Mesendoderm (in vitro differentiated cells): ENCODE measurements around the gene TTC14. TPM values are rescaled to one million over a fixed set of nuclear protein-coding genes. Genes with fewer than 3 reads are reported as not detected.

Source experiments
- DNase-seq: peaks from one replicate; pipeline ENCODE4 v3.0.0; 2013
- H2AK5ac ChIP-seq: 2 replicates; pipeline ENCODE4 v1.6.1; 2013; ENCODE audit warnings: low read length, inconsistent platforms
- H2BK120ac ChIP-seq: 2 replicates; pipeline ENCODE4 v1.6.1; 2013; ENCODE audit warnings: low read depth, mild to moderate bottlenecking, low read length, moderate library complexity, mixed read lengths
- H2BK15ac ChIP-seq: replicated peaks from 2 replicates; pipeline ENCODE4 v1.6.1; 2013; ENCODE audit warnings: low read depth, mild to moderate bottlenecking, moderate library complexity
- H2BK5ac ChIP-seq: 2 replicates; pipeline ENCODE4 v1.6.1; 2013; ENCODE audit warnings: low read length, inconsistent platforms
- H3K18ac ChIP-seq: 2 replicates; pipeline ENCODE4 v1.6.1; 2013; ENCODE audit warnings: mild to moderate bottlenecking, low read length, mixed read lengths
- H3K23ac ChIP-seq: one replicate; pipeline ENCODE4 v1.6.1; 2013; ENCODE audit warnings: low read length
- H3K27ac ChIP-seq: 2 replicates; pipeline ENCODE4 v1.5.1; 2013; ENCODE audit warnings: low read depth, mild to moderate bottlenecking, inconsistent platforms, low read length, moderate library complexity
- H3K27me3 ChIP-seq: 2 replicates; pipeline ENCODE4 v1.6.1; 2013; ENCODE audit warnings: low read length, control low read depth, mild to moderate bottlenecking, inconsistent platforms; ENCODE audit not compliant: insufficient read depth, poor library complexity
- H3K36me3 ChIP-seq: 2 replicates; pipeline ENCODE4 v1.6.1; 2013; ENCODE audit warnings: low read length, inconsistent platforms; ENCODE audit not compliant: control insufficient read depth, insufficient read depth
- H3K4ac ChIP-seq: one replicate; pipeline ENCODE4 v1.6.1; 2013; ENCODE audit warnings: low read depth, mild to moderate bottlenecking, low read length, moderate library complexity
- H3K4me1 ChIP-seq: 2 replicates; pipeline ENCODE4 v1.6.1; 2013; ENCODE audit warnings: low read depth, low read length, inconsistent platforms; ENCODE audit not compliant: control insufficient read depth
- H3K4me2 ChIP-seq: 2 replicates; pipeline ENCODE4 v1.6.1; 2013; ENCODE audit warnings: low read length
- H3K4me3 ChIP-seq: 2 replicates; pipeline ENCODE4 v1.5.1; 2013; ENCODE audit warnings: mild to moderate bottlenecking, low read length
- H3K56ac ChIP-seq: one replicate; pipeline ENCODE4 v1.6.1; 2013; ENCODE audit warnings: low read length
- H3K79me1 ChIP-seq: 2 replicates; pipeline ENCODE4 v1.6.1; 2013; ENCODE audit warnings: low read length, inconsistent platforms
- H3K79me2 ChIP-seq: 2 replicates; pipeline ENCODE4 v1.6.1; 2013; ENCODE audit warnings: mild to moderate bottlenecking, low read length; ENCODE audit not compliant: control insufficient read depth, insufficient read depth
- H3K9ac ChIP-seq: 2 replicates; pipeline ENCODE4 v1.6.1; 2013; ENCODE audit warnings: low read length, inconsistent platforms
- H4K5ac ChIP-seq: one replicate; pipeline ENCODE4 v1.6.1; 2013; ENCODE audit warnings: low read length
- H4K8ac ChIP-seq: one replicate; pipeline ENCODE4 v1.6.1; 2013; ENCODE audit warnings: low read depth, mild to moderate bottlenecking, control low read depth, low read length, moderate library complexity
- WGBS: extraction: QIAGEN DNeasy Blood & Tissue Kit; methylation state at CpG from one replicate; pipeline ENCODE4 v1.1.7; 2013; ENCODE audit warnings: low lambda C conversion rate, missing lambda C conversion rate; ENCODE audit not compliant: insufficient coverage; ENCODE audit errors: extremely low coverage; 5-methylcytosine and 5-hydroxymethylcytosine counted together
- small RNA-seq: library from polyadenylated mRNA; stranded (forward); fragments of <200 nt; extraction: miRNeasy Mini kit (QIAGEN cat#:217004); gene quantifications from one replicate; pipeline ENCODE3, GENCODE V24; 2013; ENCODE audit not compliant: insufficient read depth

TTC14 gene

DNA sequence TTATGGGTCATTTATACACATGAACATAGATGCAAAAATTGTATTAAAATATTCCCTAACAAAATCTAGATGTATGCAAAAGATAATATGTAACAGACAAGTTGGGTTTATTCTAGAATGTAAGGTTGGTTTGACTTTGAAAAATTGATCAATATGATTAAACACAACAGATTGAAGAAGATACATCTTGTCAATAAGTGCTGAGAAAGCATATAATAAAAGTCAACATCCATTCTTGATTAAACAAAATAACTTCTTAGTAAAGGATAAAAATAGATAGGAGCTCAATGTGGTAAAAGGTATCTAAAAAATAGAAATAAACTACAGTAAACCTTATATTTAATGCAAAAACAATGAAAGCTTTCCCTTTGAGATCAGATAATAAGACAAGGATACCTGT, 39.0 kb downstream of the TTC14 start:
- H3K18ac ChIP-seq: no peak overlapping the region
- H3K79me1 ChIP-seq: no peaks in the 10 kb centered on the region
- H2AK5ac ChIP-seq: no peak overlapping the region
- no peak overlapping the region for H3K23ac ChIP-seq
- H3K4me2 ChIP-seq: no peak overlapping the region
- no peak overlapping the region for H3K4ac ChIP-seq
- no peak overlapping the region for H3K27ac ChIP-seq
- H2BK5ac ChIP-seq: no peak overlapping the region
- no peaks in the 10 kb centered on the region for H3K36me3 ChIP-seq
- H4K5ac ChIP-seq: no peak overlapping the region
- H3K4me1 ChIP-seq: no peaks in the 10 kb centered on the region
- no peak overlapping the region for H2BK15ac ChIP-seq
- DNase-seq: no peak
- no peak overlapping the region for H3K56ac ChIP-seq
- H3K79me2 ChIP-seq: no peaks in the 10 kb centered on the region
- H3K9ac ChIP-seq: no peak overlapping the region
- no peak overlapping the region for H2BK120ac ChIP-seq
- no peak overlapping the region for H3K4me3 ChIP-seq
- no peaks in the 10 kb centered on the region for H3K27me3 ChIP-seq
- no peak overlapping the region for H4K8ac ChIP-seq

DNA sequence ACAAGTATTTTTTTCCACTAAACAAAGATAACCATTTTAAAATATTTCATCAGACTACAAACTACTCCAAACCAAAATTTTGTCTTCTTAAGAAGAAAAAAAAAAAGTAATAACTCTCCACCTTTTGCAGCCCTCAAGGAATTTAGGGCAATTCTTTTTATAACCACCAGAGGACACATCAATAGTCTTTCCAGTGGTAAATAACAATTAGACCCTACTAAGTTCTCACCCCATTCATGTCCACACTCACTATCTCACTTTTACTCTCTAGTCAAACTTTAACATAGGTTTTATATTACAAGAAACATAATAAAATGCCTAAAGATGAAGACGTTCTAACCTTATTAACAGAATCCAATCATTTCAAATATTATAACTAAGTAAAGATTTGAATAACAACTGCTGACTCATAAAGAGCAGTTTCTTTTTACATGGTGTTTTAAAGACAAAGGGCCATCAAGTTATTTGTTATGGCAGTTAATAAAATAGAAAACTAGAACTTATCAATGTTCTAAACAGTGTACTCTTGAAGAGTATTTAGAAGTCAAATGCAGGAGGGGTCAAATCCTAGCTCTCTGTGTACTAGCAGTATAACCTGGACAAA, 44.3 kb downstream of the TTC14 start:
- no peak overlapping the region for H2BK5ac ChIP-seq
- no peak overlapping the region for H2AK5ac ChIP-seq
- WGBS: no CpG with 5 or more reads among the region's 1 CpG
- no peaks in the 10 kb centered on the region for H3K79me2 ChIP-seq
- H2BK15ac ChIP-seq: no peak overlapping the region
- H3K36me3 ChIP-seq: no peaks in the 10 kb centered on the region
- H4K5ac ChIP-seq: no peak overlapping the region
- H4K8ac ChIP-seq: no peak overlapping the region
- DNase-seq: peak; percentile 25
- no peaks in the 10 kb centered on the region for H3K27me3 ChIP-seq
- no peak overlapping the region for H3K27ac ChIP-seq
- no peak overlapping the region for H3K18ac ChIP-seq
- no peak overlapping the region for H2BK120ac ChIP-seq
- H3K4ac ChIP-seq: no peak overlapping the region
- no peak overlapping the region for H3K56ac ChIP-seq
- no peaks in the 10 kb centered on the region for H3K4me1 ChIP-seq
- no peak overlapping the region for H3K9ac ChIP-seq
- no peak overlapping the region for H3K23ac ChIP-seq
- H3K79me1 ChIP-seq: no peaks in the 10 kb centered on the region
- H3K4me3 ChIP-seq: no peak overlapping the region
- H3K4me2 ChIP-seq: no peak overlapping the region

GRCh38 chr3:180656406-180656805, 54.4 kb downstream of the TTC14 start:
- Histone ChIP-seq H4K5ac (no peak overlapping the region), H2AK5ac (no peak overlapping the region), H3K27me3 (no peaks in the 10 kb centered on the region), H3K79me1 (no peaks in the 10 kb centered on the region), H3K56ac (no peak overlapping the region), H3K27ac (no peak overlapping the region), H3K4me1 (no peaks in the 10 kb centered on the region), H3K4me2 (no peak overlapping the region), H3K23ac (no peak overlapping the region), H2BK15ac (no peak overlapping the region), H3K4ac (no peak overlapping the region), H3K79me2 (no peaks in the 10 kb centered on the region), H3K4me3 (no peak overlapping the region), H3K18ac (no peak overlapping the region), H2BK120ac (no peak overlapping the region), H3K36me3 (no peaks in the 10 kb centered on the region), H4K8ac (no peak overlapping the region), H3K9ac (no peak overlapping the region), H2BK5ac (no peak overlapping the region)
- no CpG with 5 or more reads among the region's 4 CpGs for WGBS
- peak; percentile 13 for DNase-seq

GRCh38 chr3:180657094-180657493, 55.1 kb downstream of the TTC14 start:
- Histone ChIP-seq H3K27ac (no peak overlapping the region), H3K23ac (no peak overlapping the region), H3K4me1 (no peaks in the 10 kb centered on the region), H4K8ac (no peak overlapping the region), H3K27me3 (no peaks in the 10 kb centered on the region), H3K18ac (no peak overlapping the region), H3K79me1 (no peaks in the 10 kb centered on the region), H3K4ac (no peak overlapping the region), H3K4me2 (no peak overlapping the region), H2BK15ac (no peak overlapping the region), H2BK5ac (no peak overlapping the region), H3K56ac (no peak overlapping the region), H3K79me2 (no peaks in the 10 kb centered on the region), H3K4me3 (no peak overlapping the region), H3K36me3 (no peaks in the 10 kb centered on the region), H2BK120ac (no peak overlapping the region), H3K9ac (no peak overlapping the region), H2AK5ac (no peak overlapping the region), H4K5ac (no peak overlapping the region)
- no CpG with 5 or more reads among the region's 4 CpGs for WGBS
- DNase-seq: peak; percentile 26

Small RNA genes within 50 kb of the gene (small RNA-seq; reads per million reads assigned to genes)
- not detected for gene AC068298.1
- not detected for gene RNU6-486P
